VCaP (cell line): Measurements from ENCODE around the gene GRHPR.
"Not testable (repeated sequence)": the region's sequence is repeated elsewhere in the genome, so short reads cannot be mapped to it uniquely, and the experiment has no call there.

Source experiments
- H3K27ac ChIP-seq: fragments of 450-650 bp; 2 replicates; pipeline ENCODE4 v1.5.1; 2017
- CTCF ChIP-seq: fragments of 450-650 bp; conservative IDR thresholded peaks from 2 replicates; pipeline ENCODE4 v1.5.1; 2017; ENCODE audit warnings: mild to moderate bottlenecking, moderate library complexity

Gene GRHPR

GRCh38 chr9:37465249-37466036 lies 42.9 kb downstream of the GRHPR start, which contains the start of gene ZBTB5:
ZBTB5 (minus strand) TSS chr9:37465450; CDS start chr9:37442551, 22,899 bp downstream.
- no peak for TF ChIP-seq CTCF
- H3K27ac ChIP-seq = peak within 1 kb of the TSS; percentile 97

DNA sequence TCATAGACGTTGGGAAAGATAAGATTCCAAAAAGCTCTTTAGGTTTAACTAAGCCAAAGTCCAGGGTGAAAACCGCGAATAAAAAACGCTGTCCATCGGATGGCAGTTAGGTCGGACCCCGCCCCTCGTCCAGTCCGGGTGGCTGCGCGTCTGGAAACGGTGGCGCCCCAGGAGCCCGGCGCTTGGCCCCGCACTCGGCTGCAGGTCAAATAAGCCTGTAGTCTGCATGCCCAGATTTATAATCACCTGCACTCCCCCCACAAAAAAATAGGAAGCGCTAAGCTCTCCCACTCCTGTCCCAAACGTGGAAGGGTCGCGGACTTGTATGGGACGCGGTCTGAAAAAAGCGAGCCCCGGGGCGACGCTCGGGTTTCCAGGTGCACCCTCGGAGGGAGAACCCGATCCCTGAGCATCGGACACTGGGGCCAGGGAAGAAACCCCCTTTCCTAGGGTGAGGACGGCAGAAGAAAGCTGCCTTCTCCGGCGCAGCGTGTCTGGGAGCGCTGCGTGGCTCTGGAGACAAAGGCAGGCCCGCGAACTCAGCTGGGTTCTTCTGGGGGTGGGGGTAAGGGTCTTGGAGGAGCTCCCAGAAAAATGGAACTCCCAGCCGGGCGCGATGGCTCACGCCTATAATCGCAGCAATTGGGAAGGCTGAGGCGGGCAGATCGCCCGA lies 43.7 kb downstream of the GRHPR start:
- H3K27ac ChIP-seq = peak overlapping the region; percentile 97
- no peak for TF ChIP-seq CTCF

- not testable (repeated sequence) for H3K27ac ChIP-seq
Measured at GRCh38 chr9:37467530-37467929, 45.0 kb downstream of the GRHPR start.

- TF ChIP-seq CTCF = no peak
- H3K27ac ChIP-seq = no peak overlapping the region
Measured at GRCh38 chr9:37468620-37469019, 46.1 kb downstream of the GRHPR start.

- no peak for TF ChIP-seq CTCF
- peak overlapping the region; percentile 37; the same call in 1 of the 2 replicates for H3K27ac ChIP-seq
Measured at GRCh38 chr9:37471942-37472684, 49.6 kb downstream of the GRHPR start.

DNA sequence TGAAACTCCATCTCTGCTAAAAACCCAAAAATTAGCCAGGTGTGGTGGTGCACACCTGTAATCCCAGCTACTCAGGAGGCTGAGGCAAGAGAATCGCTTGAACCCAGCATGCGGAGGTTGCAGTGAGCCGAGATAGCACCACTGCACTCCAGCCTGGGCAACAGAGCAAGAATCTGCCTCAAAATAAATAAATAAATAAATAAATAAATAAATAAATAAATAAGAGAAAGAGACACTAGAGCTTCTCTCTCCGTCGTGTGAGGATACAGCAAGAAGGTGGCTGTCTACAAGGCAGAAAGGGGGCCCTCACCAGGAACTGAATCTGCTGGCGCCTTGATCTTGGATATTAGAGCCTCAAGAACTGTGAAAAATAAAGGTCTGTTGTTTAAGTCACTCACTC lies 51.5 kb downstream of the GRHPR start:
- not testable (repeated sequence) for H3K27ac ChIP-seq

DNA sequence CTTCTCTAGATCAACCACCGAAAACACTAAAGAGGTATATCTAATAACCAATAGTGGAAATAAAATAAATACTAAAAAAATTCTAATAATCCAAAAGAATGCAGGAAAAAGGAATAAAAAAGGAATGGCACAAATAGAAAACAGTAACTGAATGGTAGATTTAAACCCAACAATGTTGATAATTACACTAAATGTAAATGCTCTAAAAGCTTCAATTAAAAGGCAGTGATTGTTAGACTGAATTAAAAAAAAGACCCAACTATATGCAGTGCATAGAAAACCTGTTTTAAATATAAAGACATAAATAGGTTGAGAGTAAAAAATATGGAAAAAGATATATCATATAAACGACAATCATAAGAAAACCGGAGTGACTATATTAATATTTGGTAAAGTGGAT lies 51.9 kb downstream of the GRHPR start:
- no peak overlapping the region for H3K27ac ChIP-seq
- TF ChIP-seq CTCF = no peak

GRCh38 chr9:37476930-37477329 lies 54.4 kb downstream of the GRHPR start:
- no peak for TF ChIP-seq CTCF
- no peak overlapping the region for H3K27ac ChIP-seq

DNA sequence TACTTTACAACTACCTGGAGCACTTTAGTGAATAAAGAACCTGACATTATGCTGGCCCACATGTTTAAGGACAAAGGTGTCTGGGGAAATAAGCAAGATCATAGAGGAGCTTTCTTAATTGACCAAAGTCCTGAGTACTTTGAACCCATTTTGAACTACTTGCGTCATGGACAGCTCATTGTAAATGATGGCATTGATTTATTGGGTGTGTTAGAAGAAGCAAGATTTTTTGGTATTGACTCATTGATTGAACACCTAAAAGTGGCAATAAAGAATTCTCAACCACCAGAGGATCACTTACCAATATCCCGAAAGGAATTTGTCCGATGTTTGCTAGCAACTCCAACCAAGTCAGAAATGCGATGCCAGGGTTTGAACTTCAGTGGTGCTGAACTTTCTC lies 54.9 kb downstream of the GRHPR start:
- H3K27ac ChIP-seq = not testable (repeated sequence)

GRCh38 chr9:37477987-37478619 lies 55.6 kb downstream of the GRHPR start:
- not testable (repeated sequence) for H3K27ac ChIP-seq
